Measurements from ENCODE around the gene CCBE1. TPM values are rescaled to one million over a fixed set of nuclear protein-coding genes. Genes with fewer than 3 reads are reported as not detected.

The CCBE1 gene
- total RNA-seq, 1 donor = under 0.01 TPM

DNA sequence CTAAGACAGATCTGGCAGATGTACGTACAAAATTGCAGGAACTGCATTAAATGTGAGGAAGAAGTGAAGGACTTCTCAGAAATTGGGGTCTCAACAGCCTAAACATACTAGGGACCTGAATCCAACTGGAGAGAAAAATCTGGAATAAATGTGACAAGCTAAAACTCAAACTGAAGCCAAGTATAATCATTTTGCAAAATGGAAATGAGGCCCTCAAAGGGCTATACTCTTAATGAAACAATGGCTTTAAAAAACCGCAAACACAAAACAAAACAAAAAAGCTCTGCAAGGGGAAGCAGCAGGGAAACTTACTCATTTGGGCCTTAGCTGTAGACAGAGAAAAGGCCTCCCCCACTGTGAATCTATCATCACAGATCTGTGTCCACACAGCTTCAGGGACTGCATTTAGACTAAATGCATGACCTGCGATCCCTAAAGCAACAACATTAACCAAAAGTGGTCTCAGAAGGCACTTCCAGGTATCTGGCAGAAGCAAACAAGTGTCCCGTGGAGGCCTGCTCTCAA is 63.2 kb downstream of the CCBE1 start:
- Histone ChIP-seq H3K4me3 (ENCODE audit: low read length) (no peak overlapping the region), H3K4me1 (ENCODE audit: insufficient read depth, low read length) (no peaks in the 10 kb centered on the region), H3K9me3 (ENCODE audit: low read depth, low read length) (no peaks in the 10 kb centered on the region), H3K27me3 (ENCODE audit: insufficient read depth, low read length) (no peaks in the 10 kb centered on the region)

DNA sequence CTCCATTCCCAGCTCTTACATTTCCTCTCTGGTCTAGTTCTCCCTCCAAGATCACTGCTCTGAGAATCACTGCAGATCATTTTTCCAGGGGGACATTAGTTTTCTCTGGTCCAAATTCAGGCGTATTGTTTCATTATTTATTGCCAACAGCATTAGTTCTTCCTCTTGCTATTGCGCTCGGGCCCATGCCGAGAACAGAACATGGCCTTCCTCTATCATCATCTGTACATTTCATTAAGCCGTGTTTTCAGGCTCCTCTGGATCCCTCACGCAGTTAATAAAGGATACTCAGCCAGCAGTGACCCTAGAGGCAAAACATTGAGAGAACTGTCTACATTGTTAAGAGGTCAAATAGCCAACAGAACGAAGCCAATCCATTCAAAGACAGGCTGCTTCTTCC is 63.9 kb downstream of the CCBE1 start:
- H3K4me1 ChIP-seq (ENCODE audit: insufficient read depth, low read length) = no peaks in the 10 kb centered on the region
- H3K27me3 ChIP-seq (ENCODE audit: insufficient read depth, low read length) = no peaks in the 10 kb centered on the region
- no peak overlapping the region for H3K4me3 ChIP-seq (ENCODE audit: low read length)
- H3K9me3 ChIP-seq (ENCODE audit: low read depth, low read length) = no peaks in the 10 kb centered on the region

- H3K4me1 ChIP-seq (ENCODE audit: insufficient read depth, low read length) = no peaks in the 10 kb centered on the region
- no peak overlapping the region for H3K4me3 ChIP-seq (ENCODE audit: low read length)
- no peaks in the 10 kb centered on the region for H3K9me3 ChIP-seq (ENCODE audit: low read depth, low read length)
- no peaks in the 10 kb centered on the region for H3K27me3 ChIP-seq (ENCODE audit: insufficient read depth, low read length)
Measured at GRCh38 chr18:59631583-59632181, 65.5 kb downstream of the CCBE1 start.

- Histone ChIP-seq H3K4me3 (ENCODE audit: low read length) (no peak overlapping the region), H3K27me3 (ENCODE audit: insufficient read depth, low read length) (no peaks in the 10 kb centered on the region), H3K4me1 (ENCODE audit: insufficient read depth, low read length) (no peaks in the 10 kb centered on the region), H3K9me3 (ENCODE audit: low read depth, low read length) (no peaks in the 10 kb centered on the region)
Measured at GRCh38 chr18:59629894-59630293, 67.3 kb downstream of the CCBE1 start.

DNA sequence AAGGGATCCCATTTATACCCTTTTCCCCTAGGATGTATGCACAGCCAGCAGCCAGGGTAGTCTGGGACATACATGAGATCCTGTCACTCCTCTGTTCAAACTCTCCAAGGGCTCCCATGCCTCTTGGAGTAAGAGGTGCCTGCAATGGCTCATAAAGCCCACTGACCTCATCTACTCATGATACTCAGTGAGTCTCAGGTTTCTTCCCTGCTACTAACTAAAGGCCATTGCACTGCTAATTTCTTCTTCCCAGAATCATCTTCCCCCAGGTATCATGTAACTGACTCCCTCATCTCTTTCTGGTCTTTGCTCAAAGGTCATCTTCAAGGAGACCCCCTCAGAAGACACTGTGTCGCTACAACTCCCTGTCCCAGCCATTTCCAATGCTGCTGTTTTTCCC is 68.2 kb downstream of the CCBE1 start:
- H3K27me3 ChIP-seq (ENCODE audit: insufficient read depth, low read length) = no peaks in the 10 kb centered on the region
- no peak overlapping the region for H3K4me3 ChIP-seq (ENCODE audit: low read length)
- no peaks in the 10 kb centered on the region for H3K9me3 ChIP-seq (ENCODE audit: low read depth, low read length)
- no peaks in the 10 kb centered on the region for H3K4me1 ChIP-seq (ENCODE audit: insufficient read depth, low read length)

GRCh38 chr18:59627414-59627813 is 69.8 kb downstream of the CCBE1 start:
- no peaks in the 10 kb centered on the region for H3K27me3 ChIP-seq (ENCODE audit: insufficient read depth, low read length)
- H3K4me1 ChIP-seq (ENCODE audit: insufficient read depth, low read length) = no peaks in the 10 kb centered on the region
- H3K9me3 ChIP-seq (ENCODE audit: low read depth, low read length) = no peaks in the 10 kb centered on the region
- no peak overlapping the region for H3K4me3 ChIP-seq (ENCODE audit: low read length)

- no peaks in the 10 kb centered on the region for H3K27me3 ChIP-seq (ENCODE audit: insufficient read depth, low read length)
- no peak overlapping the region for H3K4me3 ChIP-seq (ENCODE audit: low read length)
- no peaks in the 10 kb centered on the region for H3K9me3 ChIP-seq (ENCODE audit: low read depth, low read length)
- H3K4me1 ChIP-seq (ENCODE audit: insufficient read depth, low read length) = no peaks in the 10 kb centered on the region
Measured at GRCh38 chr18:59624369-59624765, 72.9 kb downstream of the CCBE1 start.

DNA sequence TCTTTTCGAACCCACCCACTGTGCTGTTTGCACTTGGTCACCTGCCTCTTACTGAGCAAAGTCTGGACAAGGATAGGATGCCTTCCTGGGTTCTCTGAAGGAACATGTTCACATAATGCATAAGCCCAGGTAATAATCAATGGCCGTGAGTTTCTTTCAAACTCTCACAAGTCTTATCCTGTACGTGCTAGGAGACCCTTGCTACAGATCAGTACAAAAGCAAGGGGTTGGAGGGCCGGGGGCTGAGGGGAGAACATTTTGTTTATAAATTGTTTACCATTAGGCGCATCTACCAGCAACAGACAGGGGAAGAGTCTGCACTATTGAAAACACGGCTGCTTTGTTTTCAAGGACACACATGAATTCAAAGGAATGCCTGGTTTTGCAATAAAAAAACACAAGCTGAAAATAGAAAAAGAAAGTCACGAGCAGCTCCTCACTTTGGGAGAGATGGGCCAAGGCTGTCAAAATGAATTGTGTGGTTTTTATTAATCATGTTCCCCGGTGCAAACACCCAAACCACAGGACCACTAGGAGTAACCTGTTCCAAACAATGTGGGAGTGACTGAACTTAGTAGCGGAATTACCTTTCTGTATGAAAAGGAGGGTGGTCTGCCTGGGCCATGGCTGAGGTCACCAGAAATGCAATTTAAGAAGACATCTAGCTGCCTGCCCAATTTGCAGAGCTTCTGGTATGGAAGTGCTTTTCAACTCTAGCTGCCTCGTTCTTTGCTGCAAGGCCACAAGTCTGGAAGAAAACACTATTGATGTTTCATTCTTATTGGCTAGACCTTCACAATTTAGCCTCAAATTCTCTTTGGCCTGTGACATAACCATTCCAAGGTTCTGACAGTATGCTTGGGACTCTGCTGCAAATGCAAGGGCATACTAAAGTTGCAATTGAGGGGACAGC is 73.5 kb downstream of the CCBE1 start:
- no peaks in the 10 kb centered on the region for H3K4me1 ChIP-seq (ENCODE audit: insufficient read depth, low read length)
- H3K9me3 ChIP-seq (ENCODE audit: low read depth, low read length) = no peaks in the 10 kb centered on the region
- no peak overlapping the region for H3K4me3 ChIP-seq (ENCODE audit: low read length)
- no peaks in the 10 kb centered on the region for H3K27me3 ChIP-seq (ENCODE audit: insufficient read depth, low read length)

- no peak overlapping the region for H3K4me3 ChIP-seq (ENCODE audit: low read length)
- no peaks in the 10 kb centered on the region for H3K27me3 ChIP-seq (ENCODE audit: insufficient read depth, low read length)
- no peaks in the 10 kb centered on the region for H3K9me3 ChIP-seq (ENCODE audit: low read depth, low read length)
- H3K4me1 ChIP-seq (ENCODE audit: insufficient read depth, low read length) = no peaks in the 10 kb centered on the region
Measured at GRCh38 chr18:59621027-59621426, 76.2 kb downstream of the CCBE1 start.

DNA sequence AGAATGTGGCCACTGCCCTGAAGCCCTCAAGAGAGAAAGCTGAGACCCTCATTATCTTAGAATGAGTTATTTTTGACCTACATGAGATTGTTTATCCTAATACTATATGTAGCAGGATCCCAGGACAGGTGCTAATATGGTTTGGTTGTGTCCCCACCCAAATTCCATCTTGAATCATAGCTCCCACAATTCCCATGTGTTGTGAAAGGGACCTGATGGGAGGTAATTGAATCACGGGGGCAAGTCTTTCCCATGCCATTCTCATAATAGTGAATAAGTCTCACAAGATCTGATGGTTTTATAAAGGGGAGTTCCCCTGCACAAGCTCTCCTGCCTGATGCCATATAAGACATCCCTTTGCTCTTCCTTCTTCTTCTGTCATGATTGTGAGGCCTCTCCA is 76.8 kb downstream of the CCBE1 start:
- no peaks in the 10 kb centered on the region for H3K4me1 ChIP-seq (ENCODE audit: insufficient read depth, low read length)
- no peaks in the 10 kb centered on the region for H3K9me3 ChIP-seq (ENCODE audit: low read depth, low read length)
- no peak overlapping the region for H3K4me3 ChIP-seq (ENCODE audit: low read length)
- H3K27me3 ChIP-seq (ENCODE audit: insufficient read depth, low read length) = no peaks in the 10 kb centered on the region

GRCh38 chr18:59619816-59620215 is 77.4 kb downstream of the CCBE1 start:
- Histone ChIP-seq H3K9me3 (ENCODE audit: low read depth, low read length) (no peaks in the 10 kb centered on the region), H3K4me1 (ENCODE audit: insufficient read depth, low read length) (no peaks in the 10 kb centered on the region), H3K4me3 (ENCODE audit: low read length) (no peak overlapping the region), H3K27me3 (ENCODE audit: insufficient read depth, low read length) (no peaks in the 10 kb centered on the region)

GRCh38 chr18:59617468-59617932 is 79.7 kb downstream of the CCBE1 start:
- H3K4me3 ChIP-seq (ENCODE audit: low read length) = no peak overlapping the region
- H3K27me3 ChIP-seq (ENCODE audit: insufficient read depth, low read length) = no peaks in the 10 kb centered on the region
- no peaks in the 10 kb centered on the region for H3K9me3 ChIP-seq (ENCODE audit: low read depth, low read length)
- H3K4me1 ChIP-seq (ENCODE audit: insufficient read depth, low read length) = no peaks in the 10 kb centered on the region

GRCh38 chr18:59616501-59616900 is 80.7 kb downstream of the CCBE1 start:
- Histone ChIP-seq H3K4me1 (ENCODE audit: insufficient read depth, low read length) (no peaks in the 10 kb centered on the region), H3K4me3 (ENCODE audit: low read length) (no peak overlapping the region), H3K27me3 (ENCODE audit: insufficient read depth, low read length) (no peaks in the 10 kb centered on the region), H3K9me3 (ENCODE audit: low read depth, low read length) (no peaks in the 10 kb centered on the region)

GRCh38 chr18:59613903-59614302 is 83.3 kb downstream of the CCBE1 start:
- Histone ChIP-seq H3K9me3 (ENCODE audit: low read depth, low read length) (no peaks in the 10 kb centered on the region), H3K4me3 (ENCODE audit: low read length) (no peak overlapping the region), H3K4me1 (ENCODE audit: insufficient read depth, low read length) (no peaks in the 10 kb centered on the region), H3K27me3 (ENCODE audit: insufficient read depth, low read length) (no peaks in the 10 kb centered on the region)

GRCh38 chr18:59612381-59612780 is 84.8 kb downstream of the CCBE1 start:
- Histone ChIP-seq H3K4me3 (ENCODE audit: low read length) (no peak overlapping the region), H3K4me1 (ENCODE audit: insufficient read depth, low read length) (no peaks in the 10 kb centered on the region), H3K9me3 (ENCODE audit: low read depth, low read length) (no peaks in the 10 kb centered on the region), H3K27me3 (ENCODE audit: insufficient read depth, low read length) (no peaks in the 10 kb centered on the region)

All from mononuclear cell (primary cell).